KMS-11 (cell line): ENCODE measurements around the gene HEMGN.
"Not testable (repeated sequence)": the region's sequence is repeated elsewhere in the genome, so short reads cannot be mapped to it uniquely, and the experiment has no call there.

Experiments used
- H2AFZ ChIP-seq: fragments of 200-600 bp; sonication (generic); 2 replicates; pipeline ENCODE4 v1.6.1; 2016; ENCODE audit warnings: antibody characterized with exemption, mixed run types, low read depth
- H3K27ac ChIP-seq: fragments of 200-600 bp; sonication (generic); 2 replicates; pipeline ENCODE4 v1.6.1; 2016; ENCODE audit warnings: mild to moderate bottlenecking, mixed run types
- H3K27me3 ChIP-seq: fragments of 200-600 bp; sonication (generic); 2 replicates; pipeline ENCODE4 v1.6.1; 2017; ENCODE audit warnings: mild to moderate bottlenecking, low read depth, mixed run types, moderate library complexity; ENCODE audit not compliant: insufficient read depth
- H3K36me3 ChIP-seq: fragments of 200-600 bp; sonication (generic); 2 replicates; pipeline ENCODE4 v1.6.1; 2017; ENCODE audit warnings: mild to moderate bottlenecking, mixed run types; ENCODE audit not compliant: insufficient read depth
- H3K4me1 ChIP-seq: fragments of 200-600 bp; sonication (generic); 2 replicates; pipeline ENCODE4 v1.6.1; 2016; ENCODE audit warnings: mild to moderate bottlenecking, low read depth, mixed run types; ENCODE audit not compliant: poor library complexity, severe bottlenecking
- H3K4me2 ChIP-seq: fragments of 200-600 bp; sonication (generic); 2 replicates; pipeline ENCODE4 v1.7.0; 2016; ENCODE audit warnings: mild to moderate bottlenecking, mixed run types
- H3K4me3 ChIP-seq: fragments of 200-600 bp; sonication (generic); IDR thresholded peaks from 2 replicates; pipeline ENCODE4 v1.6.1; 2017; ENCODE audit warnings: low read depth, low read length, mixed read lengths; ENCODE audit not compliant: insufficient read depth
- H3K79me2 ChIP-seq: fragments of 200-600 bp; sonication (generic); 2 replicates; pipeline ENCODE4 v1.6.1; 2016; ENCODE audit warnings: low read depth, mixed run types; ENCODE audit not compliant: insufficient read depth
- H3K9ac ChIP-seq: fragments of 200-600 bp; sonication (generic); 2 replicates; pipeline ENCODE4 v1.6.1; 2016; ENCODE audit warnings: mild to moderate bottlenecking, mixed run types
- H4K20me1 ChIP-seq: fragments of 200-600 bp; sonication (generic); 2 replicates; pipeline ENCODE4 v1.6.1; 2016; ENCODE audit warnings: mild to moderate bottlenecking, mixed run types; ENCODE audit not compliant: insufficient read depth
- CTCF ChIP-seq: fragments of 200-600 bp; sonication (generic); conservative IDR thresholded peaks from 2 replicates; pipeline ENCODE4 v1.6.1; 2017; ENCODE audit warnings: low read depth, mild to moderate bottlenecking, antibody characterized with exemption, low read length, moderate library complexity, mixed read lengths

The HEMGN gene

GRCh38 chr9:97959585-97959984, 21.6 kb upstream of the HEMGN start:
- TF ChIP-seq CTCF, result no peak
- H3K9ac ChIP-seq, result no peak overlapping the region
- no peak overlapping the region for H2AFZ ChIP-seq

GRCh38 chr9:97958812-97959511, 21.0 kb upstream of the HEMGN start:
- Histone ChIP-seq H3K36me3 (no peaks in the 10 kb centered on the region), H3K79me2 (no peaks in the 10 kb centered on the region), H2AFZ (no peak overlapping the region), H3K4me3 (no peak overlapping the region), H3K9ac (no peak overlapping the region), H3K4me2 (no peak overlapping the region), H4K20me1 (no peaks in the 10 kb centered on the region), H3K27me3 (no peaks in the 10 kb centered on the region), H3K27ac (no peak overlapping the region), H3K4me1 (peaks cover 7% of the 10 kb centered on the region)
- TF ChIP-seq CTCF, result no peak

More at GRCh38 chr9:97959585-97959984, 21.6 kb upstream of the HEMGN start:
- Histone ChIP-seq H3K79me2 (no peaks in the 10 kb centered on the region), H4K20me1 (no peaks in the 10 kb centered on the region), H3K27ac (no peak overlapping the region), H3K36me3 (no peaks in the 10 kb centered on the region), H3K27me3 (no peaks in the 10 kb centered on the region), H3K4me3 (no peak overlapping the region), H3K4me2 (no peak overlapping the region), H3K4me1 (peaks cover 5% of the 10 kb centered on the region)

GRCh38 chr9:97956331-97956730, 18.4 kb upstream of the HEMGN start:
- Histone ChIP-seq H3K27ac (no peak overlapping the region), H3K27me3 (no peaks in the 10 kb centered on the region), H3K79me2 (no peaks in the 10 kb centered on the region), H3K36me3 (no peaks in the 10 kb centered on the region), H3K4me2 (no peak overlapping the region), H4K20me1 (no peaks in the 10 kb centered on the region), H2AFZ (no peak overlapping the region), H3K4me1 (peaks cover 8% of the 10 kb centered on the region), H3K4me3 (no peak overlapping the region), H3K9ac (no peak overlapping the region)
- TF ChIP-seq CTCF, result no peak

- peak; percentile 86 for TF ChIP-seq CTCF
- Histone ChIP-seq H3K27me3 (no peaks in the 10 kb centered on the region), H4K20me1 (no peaks in the 10 kb centered on the region), H3K4me3 (no peak overlapping the region), H2AFZ (no peak overlapping the region), H3K36me3 (no peaks in the 10 kb centered on the region), H3K27ac (no peak overlapping the region), H3K4me1 (peaks cover 13% of the 10 kb centered on the region), H3K79me2 (no peaks in the 10 kb centered on the region), H3K4me2 (no peak overlapping the region), H3K9ac (no peak overlapping the region)
Observed at GRCh38 chr9:97954550-97954989, 16.6 kb upstream of the HEMGN start.

GRCh38 chr9:97950873-97951272, 12.9 kb upstream of the HEMGN start:
- not testable (repeated sequence) for H3K27ac ChIP-seq, H3K36me3 ChIP-seq, H3K27me3 ChIP-seq, H4K20me1 ChIP-seq, H3K4me3 ChIP-seq, H3K79me2 ChIP-seq, H3K9ac ChIP-seq
- Histone ChIP-seq H3K4me1 (peaks cover 13% of the 10 kb centered on the region), H2AFZ (peak overlapping the region; percentile 45), H3K4me2 (peak overlapping the region; percentile 43; the same call in 1 of the 2 replicates)

- H3K4me1 ChIP-seq, H3K4me3 ChIP-seq, H3K4me2 ChIP-seq, H3K27me3 ChIP-seq, H3K9ac ChIP-seq, H4K20me1 ChIP-seq, H3K36me3 ChIP-seq, H3K27ac ChIP-seq, H2AFZ ChIP-seq, H3K79me2 ChIP-seq: not testable (repeated sequence)
Observed at GRCh38 chr9:97947094-97947493, 9.1 kb upstream of the HEMGN start.

GRCh38 chr9:97945470-97945869, 7.5 kb upstream of the HEMGN start:
- H3K4me1 ChIP-seq, H3K27ac ChIP-seq, H3K4me3 ChIP-seq, H3K36me3 ChIP-seq, H3K9ac ChIP-seq, H2AFZ ChIP-seq, H3K4me2 ChIP-seq, H3K27me3 ChIP-seq, H4K20me1 ChIP-seq, H3K79me2 ChIP-seq: not testable (repeated sequence)
